NCI-H526 (cell line): ENCODE results near the gene RAB9B.

Source experiments
- DNase-seq, 2 experiments: peaks; one replicate each; lab custom pipeline; 2025; lab: John Stamatoyannopoulos, UW

RAB9B gene

DNA sequence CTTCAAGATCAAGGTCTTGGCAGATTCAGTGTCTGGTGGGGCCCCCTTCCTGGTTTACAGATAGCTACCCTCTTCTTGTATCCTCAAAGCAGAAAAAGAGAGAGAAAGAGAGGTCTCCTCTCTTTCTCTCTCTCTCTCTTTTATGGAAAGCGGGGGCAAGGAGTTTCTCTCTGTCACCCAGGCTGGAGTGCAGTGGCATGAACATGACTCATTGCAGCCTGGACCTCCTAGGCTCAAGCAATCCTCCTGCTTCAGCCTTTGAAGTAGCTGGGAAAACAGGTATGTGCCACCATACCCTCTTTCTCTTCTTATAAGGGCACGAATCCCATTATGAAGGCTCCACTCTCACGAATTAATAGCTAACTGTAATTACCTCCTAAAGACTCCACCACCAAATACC is 20.2 kb downstream of the RAB9B start:
- DNase-seq: no peak

DNA sequence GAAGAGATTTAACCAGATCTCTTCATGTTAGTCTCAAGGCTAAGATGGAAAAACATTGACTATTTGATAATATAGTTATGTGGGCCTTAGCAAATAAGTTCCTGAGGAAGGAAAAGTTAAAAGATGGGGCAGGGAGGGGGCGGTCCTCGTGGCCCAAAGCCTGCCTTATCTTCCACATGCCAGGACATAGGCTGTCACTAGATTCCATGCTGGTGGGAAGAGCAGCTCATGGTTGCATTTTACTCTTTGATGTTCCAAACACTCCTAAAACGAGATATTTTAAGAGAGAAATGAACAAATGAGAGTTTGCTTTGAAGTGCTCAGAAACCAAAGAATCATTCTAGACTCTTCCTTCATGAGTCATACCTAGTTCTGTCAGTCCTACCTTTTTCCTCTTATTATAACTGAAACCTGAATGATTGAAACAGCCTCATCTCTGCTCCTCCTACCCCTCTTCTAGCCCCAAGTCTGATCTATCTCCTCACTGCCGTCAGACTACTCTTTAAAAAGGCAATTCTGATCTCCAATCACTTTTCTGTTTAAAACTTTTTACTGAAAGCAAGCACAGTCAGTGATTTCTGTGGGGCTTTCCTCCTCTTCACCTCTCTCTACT is 25.1 kb downstream of the RAB9B start:
- no peak for DNase-seq

- no peak for DNase-seq
These were observed 26.2 kb downstream of the RAB9B start for GRCh38 chrX:103805860-103806259.

DNA sequence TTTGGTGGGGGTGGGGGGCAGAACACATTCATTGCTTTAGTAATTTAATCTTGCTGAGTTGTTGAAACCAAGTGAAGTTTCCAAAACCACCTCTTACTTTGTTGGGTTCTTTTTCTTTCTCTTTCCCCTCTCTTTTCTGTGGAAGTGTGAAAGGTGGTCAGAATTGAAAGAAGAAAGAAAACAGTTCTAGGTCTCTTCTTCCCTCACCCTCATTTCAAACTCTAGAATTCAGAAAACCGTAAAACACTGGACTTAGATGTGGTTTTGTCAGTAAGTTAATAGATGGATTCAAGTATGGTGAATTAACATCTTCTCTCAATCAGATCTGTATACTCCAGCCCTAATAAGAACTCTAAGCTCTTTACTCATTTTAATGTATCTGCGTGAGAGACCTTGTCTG is 31.7 kb downstream of the RAB9B start:
- no peak for DNase-seq

DNA sequence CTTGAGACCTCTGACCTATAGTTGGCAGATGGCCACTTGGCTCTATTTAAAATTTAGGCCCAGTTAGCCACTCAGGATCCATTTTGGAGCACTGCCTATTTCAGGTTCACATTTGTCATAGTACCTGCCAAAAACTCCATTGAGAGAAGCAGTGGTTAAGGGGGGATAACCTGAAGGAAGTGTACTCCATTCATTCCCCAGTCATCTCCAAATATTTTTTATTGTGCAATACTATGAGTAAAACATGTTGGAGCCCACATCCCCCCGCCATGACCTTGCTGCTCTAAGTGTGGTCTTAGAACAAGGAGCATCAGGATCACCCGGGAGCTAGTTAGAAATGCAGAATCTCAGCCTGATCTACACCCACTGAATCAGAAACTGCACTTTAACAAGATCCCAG is 34.4 kb downstream of the RAB9B start:
- peak; percentile 16 to 35 for DNase-seq

- DNase-seq: no peak
These were observed 37.9 kb downstream of the RAB9B start for GRCh38 chrX:103794119-103794518.

DNA sequence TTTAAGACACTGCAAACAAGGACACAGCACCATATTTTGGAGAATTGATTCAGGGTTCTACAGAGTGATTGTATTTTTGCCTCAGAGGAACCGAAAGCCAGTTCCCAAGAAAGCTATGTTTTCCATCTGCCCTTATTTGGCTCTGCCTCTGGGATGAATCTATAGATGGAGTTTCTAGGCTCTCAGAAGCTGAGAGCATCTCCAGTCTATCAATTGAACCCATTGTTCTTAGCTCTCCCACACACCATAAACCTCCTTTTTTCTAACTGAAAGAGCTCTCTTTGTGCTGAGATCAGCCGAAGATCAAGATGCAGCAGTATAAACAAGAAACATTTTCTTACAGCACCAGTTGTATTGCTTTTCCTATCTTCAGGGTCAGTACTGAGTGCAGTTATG is 38.5 kb downstream of the RAB9B start:
- DNase-seq: peak in 1 of 2 experiments; percentile 19

- no peak for DNase-seq
These were observed 39.0 kb downstream of the RAB9B start for GRCh38 chrX:103792916-103793544.

- no peak for DNase-seq
These were observed 40.1 kb downstream of the RAB9B start for GRCh38 chrX:103791826-103792485.

GRCh38 chrX:103791228-103791627 is 40.8 kb downstream of the RAB9B start:
- peak; percentile 35 to 59 for DNase-seq

DNA sequence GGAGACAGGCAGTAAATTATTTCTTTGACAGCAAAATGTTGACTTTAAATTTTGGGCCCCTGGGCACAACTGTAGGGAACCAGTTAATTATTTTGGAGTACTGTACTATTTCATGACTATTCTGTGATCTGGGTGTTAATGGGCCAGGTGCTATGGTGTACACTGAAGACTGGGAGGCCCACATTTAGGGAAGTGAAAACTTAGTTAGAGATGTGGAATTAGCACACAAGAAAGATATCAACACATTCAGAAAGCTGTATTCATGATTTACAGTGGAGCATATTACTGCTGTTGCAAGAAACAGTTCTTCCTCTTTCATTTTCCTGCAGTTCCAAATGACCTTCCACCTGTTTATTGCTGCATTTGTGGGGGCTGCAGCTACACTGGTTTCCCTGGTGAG is 43.1 kb downstream of the RAB9B start:
- DNase-seq: no peak

- DNase-seq: no peak
These were observed 48.1 kb downstream of the RAB9B start for GRCh38 chrX:103783971-103784370.

DNA sequence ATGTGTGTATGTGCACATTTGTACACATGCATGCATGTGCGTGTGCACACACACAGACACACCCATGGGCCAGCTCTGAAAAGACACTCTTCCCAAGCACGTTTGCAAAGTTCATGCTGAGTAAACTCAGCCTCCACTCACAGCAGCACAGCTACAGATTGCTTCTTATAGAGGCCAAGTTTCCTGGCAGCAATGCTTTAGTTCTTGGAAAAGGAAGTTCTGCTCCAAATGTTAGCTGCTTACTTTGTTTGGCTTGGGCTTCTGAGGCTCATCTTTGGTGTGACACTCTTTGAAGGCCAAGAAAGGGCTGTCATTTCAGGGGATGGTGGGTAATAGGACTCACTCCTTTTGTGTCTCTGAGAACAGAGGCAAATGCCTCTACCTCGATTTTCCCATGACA is 48.9 kb downstream of the RAB9B start:
- DNase-seq: no peak

GRCh38 chrX:103782640-103783039 is 49.4 kb downstream of the RAB9B start:
- no peak for DNase-seq

- no peak for DNase-seq
These were observed 50.4 kb downstream of the RAB9B start for GRCh38 chrX:103781706-103782105.

GRCh38 chrX:103781062-103781402 is 51.0 kb downstream of the RAB9B start:
- DNase-seq: no peak

DNA sequence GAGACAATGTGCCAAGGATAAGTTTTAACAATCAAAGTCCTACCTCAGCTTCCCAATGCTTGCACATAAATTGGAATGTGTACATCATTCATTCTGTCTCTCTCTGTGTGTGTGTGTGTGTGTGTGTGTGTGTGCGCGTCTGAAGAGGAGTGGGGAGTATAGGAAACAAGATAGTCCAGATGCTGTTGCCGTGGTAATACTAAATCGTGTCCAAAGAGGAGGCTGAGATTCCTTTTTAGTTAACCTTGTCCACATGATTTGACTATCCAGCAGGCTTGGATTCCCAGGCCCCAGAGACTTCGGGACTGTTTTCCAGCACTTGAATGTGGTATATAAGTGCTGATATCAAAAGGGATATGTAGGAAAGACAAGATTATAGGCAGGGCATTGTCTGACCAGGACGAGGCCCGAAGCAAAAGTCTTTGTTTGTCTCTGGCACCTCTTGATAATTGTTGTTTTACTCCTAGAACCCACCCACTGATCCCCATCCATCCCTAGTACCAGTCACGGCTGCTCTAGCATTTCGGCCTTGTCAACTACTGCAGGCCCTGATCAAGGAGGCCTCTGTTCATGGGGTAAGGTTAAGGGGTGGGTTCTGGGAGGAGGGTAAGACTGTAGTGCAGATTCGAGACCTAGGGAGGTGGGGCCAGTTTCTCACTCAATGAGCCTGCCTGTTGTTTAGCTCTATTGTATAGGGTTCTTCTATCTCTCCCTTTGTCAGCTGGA is 51.6 kb downstream of the RAB9B start:
- peak in 1 of 2 experiments; percentile 8 for DNase-seq

DNA sequence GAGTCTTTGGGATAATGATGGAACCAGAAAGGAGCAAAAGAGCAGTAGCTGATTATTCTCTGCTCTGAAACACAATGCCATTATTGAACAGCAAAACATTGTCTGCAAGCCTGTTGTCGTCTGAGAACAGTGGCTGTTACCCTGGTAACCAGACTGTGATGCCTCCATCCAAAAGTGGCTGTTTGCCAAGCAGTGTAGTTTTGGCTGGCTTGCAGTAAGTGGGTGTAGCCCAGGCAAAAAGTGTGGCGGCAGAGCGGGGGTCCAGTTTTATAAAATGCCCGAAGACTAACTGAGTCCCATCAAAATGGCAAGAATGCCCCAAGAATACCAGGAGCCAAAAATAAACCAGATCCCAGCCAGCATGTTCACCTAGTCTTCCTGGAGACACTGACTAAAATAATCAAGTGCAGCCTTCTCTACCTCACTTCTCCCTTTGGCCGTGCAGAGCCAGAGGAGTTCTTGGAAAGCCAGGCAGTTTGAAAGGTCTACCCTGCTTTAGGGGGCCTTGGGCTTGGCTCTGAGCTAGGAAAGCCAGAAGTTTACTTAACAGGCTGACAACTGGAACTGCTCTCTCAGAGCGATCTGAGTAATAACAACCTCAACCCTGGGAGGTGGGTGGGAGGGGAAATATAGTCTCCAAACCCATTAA is 52.8 kb downstream of the RAB9B start:
- no peak for DNase-seq

- no peak for DNase-seq
These were observed 55.5 kb downstream of the RAB9B start, which contains the start of gene PLP1 for GRCh38 chrX:103776546-103776945. TSS of gene PLP1 (plus strand) at chrX:103776840. CDS start at chrX:103776996, 156 bp downstream.

DNA sequence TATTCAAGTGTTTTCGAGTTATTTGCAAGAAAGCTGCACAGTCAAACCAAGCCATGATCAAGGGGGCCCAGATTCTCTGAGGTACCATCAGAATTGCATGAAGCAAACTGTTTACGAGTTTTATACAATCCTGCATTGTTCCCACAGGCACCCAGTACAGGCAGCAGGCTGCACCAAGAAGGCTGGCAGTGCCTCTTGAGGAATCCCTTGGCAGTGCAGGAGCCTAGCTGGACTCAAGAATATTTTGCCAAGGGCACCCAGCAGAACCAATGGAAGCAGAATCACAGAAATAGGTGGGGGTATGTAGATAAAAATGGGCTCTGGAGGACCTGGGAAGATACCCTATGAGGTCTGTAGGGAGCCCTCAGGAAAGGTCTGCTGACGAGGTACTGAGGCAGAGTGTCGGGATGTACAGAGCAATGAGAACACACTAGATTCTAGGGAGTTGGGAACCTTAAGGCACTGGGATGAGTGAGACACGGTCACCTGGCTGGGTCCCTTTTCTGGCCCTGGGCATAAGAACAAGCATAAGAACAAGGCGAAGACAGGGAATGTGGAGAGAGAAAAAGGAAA is 57.9 kb downstream of the RAB9B start:
- DNase-seq: peak; percentile 41 to 79

- DNase-seq: no peak
These were observed 58.6 kb downstream of the RAB9B start for GRCh38 chrX:103773445-103773844.
